LNCaP clone FGC (cell line): Measurements from ENCODE around the gene GLB1L.
A peak's percentile ranks its signal among the peaks of the same experiment; 100 is the strongest.

Experiments used
- DNase-seq: peaks from one replicate; pipeline ENCODE4 v3.0.0-alpha.2; 2011; ENCODE audit warnings: low read depth
- H3K4me3 ChIP-seq: 2 replicates; pipeline ENCODE4 v1.5.1; 2011; ENCODE audit warnings: mild to moderate bottlenecking, low read depth, low read length, control low read depth
- CTCF ChIP-seq: IDR thresholded peaks from 2 replicates; pipeline ENCODE4 v1.5.1; 2012; ENCODE audit warnings: mild to moderate bottlenecking; ENCODE audit not compliant: control insufficient read depth, insufficient read depth; ENCODE audit errors: extremely low read depth

The GLB1L gene

GRCh38 chr2:219245148-219245898, at the start of gene GLB1L, which contains the start of gene STK16:
TSS of gene GLB1L (minus strand) at chr2:219245444. CDS start at chr2:219243573, 1,871 bp downstream.
TSS of gene STK16 (plus strand) at chr2:219245479. CDS start at chr2:219246000, 521 bp downstream.
- DNase-seq = peak; percentile 66
- no peak for TF ChIP-seq CTCF
- peak within 1 kb of the TSS; percentile 92 for H3K4me3 ChIP-seq

DNA sequence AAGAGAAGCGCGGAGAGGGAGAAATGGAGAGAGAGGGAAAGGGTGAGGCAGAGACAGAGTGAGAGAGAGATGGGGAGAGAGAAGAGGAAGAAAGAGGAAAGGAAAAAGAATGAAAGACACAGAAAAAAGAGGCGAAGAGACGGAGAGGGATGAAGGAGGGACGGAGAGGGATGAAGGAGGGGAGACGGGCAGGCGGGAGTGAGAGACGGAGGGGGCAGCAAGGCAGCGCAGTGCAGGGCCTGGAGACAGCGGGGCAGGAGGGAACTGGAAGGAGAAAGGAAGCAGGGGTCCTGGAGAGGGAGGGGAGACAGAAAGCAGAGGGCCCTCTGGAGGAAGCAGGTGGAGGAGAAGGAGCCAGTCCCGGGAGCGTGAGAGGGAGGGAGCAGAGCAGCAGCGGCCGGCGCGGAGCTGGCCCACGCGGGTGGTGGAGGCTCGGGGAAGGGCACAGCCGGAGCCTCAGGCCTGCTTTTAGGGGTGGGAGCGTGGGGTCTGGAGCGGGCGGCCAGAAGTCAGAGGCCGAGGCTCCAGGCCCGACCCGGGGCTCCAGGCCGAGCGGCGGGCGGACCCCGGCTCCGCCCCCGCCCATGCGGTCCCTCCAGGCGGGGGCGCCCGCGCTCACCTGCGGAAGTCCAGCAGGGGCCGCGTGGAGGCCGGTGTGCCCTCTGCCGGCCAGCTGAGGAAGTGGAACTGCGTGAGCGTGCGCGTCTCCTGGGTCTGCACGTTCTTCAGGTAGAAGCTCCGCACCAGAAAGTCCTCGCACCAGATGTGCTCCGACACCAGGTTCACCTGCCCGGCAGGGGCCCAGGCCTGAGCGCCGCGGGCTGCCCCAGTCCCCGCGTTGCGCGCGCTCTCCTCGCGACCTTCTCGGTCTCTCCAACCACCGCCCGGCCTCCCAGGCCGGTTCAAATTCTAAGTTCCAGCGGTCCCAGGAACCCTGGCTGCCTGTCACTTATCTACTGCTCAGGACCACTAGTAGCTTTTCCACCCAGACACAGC, 49.4 kb upstream of the GLB1L start:
- TF ChIP-seq CTCF = peak; percentile 99
- DNase-seq = peak; percentile 69
- peak overlapping the region; percentile 39 for H3K4me3 ChIP-seq

GRCh38 chr2:219293736-219294231, 48.5 kb upstream of the GLB1L start:
- TF ChIP-seq CTCF = no peak
- H3K4me3 ChIP-seq = no peak overlapping the region
- DNase-seq = no peak

GRCh38 chr2:219292616-219293015, 47.4 kb upstream of the GLB1L start:
- no peak for DNase-seq
- H3K4me3 ChIP-seq = no peak overlapping the region
- no peak for TF ChIP-seq CTCF

GRCh38 chr2:219291910-219292490, 46.8 kb upstream of the GLB1L start:
- no peak for TF ChIP-seq CTCF
- H3K4me3 ChIP-seq = no peak overlapping the region
- no peak for DNase-seq

GRCh38 chr2:219291394-219291793, 46.1 kb upstream of the GLB1L start:
- no peak for TF ChIP-seq CTCF
- DNase-seq = no peak
- H3K4me3 ChIP-seq = no peak overlapping the region
